ENCODE results near the gene PITPNM3. TPM values are rescaled to one million over a fixed set of nuclear protein-coding genes. Genes with fewer than 3 reads are reported as not detected.

Gene PITPNM3
- total and polyA plus RNA-seq, 4 donors = 2.0 to 12.6 (median 5.4) TPM

DNA sequence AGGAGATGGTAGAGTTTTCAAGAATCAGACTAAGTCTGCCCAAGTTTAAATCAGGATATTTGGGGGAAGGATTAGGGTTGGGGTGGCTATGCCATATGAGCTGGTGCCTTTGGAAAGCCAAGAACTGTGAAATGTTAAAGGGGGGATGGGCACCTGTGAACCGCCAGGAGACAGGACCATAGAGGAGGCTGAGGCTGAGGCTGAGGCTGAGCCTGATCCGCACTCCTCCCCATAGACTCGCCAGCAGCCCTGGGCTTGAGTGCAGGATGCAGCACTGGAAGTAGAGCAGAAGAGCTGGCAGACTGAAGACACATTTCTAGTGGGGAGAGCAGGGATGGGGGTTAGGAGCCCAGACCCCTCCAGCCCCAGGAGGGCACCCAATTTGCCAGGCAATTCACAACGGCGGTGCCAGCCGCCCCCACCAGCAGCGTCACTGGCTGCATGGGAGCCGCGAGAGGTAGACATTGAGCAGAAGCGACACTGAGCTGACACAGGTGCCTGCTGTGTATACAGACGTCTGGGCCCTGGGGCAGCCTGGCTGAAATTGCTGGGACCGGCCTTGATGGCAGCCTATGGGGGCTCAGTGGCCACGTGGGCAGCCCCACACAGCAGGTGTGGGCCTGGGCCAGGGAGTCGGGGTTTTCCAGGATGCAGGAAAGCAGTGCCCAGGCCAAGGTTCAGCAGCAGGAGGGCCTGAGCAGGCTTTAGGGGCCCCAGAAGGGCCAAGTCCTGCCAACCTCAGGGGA lies 102.9 kb downstream of the PITPNM3 start:
- H3K4me3 ChIP-seq = no peak overlapping the region
- ATAC-seq (ENCODE audit: insufficient read depth, low FRiP score) (no peak), DNase-seq (no peak)
- no peaks in the 10 kb centered on the region for H3K9me3 ChIP-seq (ENCODE audit: control insufficient read depth in 4 of 4, insufficient read depth in 3 of 4, low read length in 3 of 4)
- no peak overlapping the region for H3K27ac ChIP-seq (ENCODE audit: low read depth in 1 of 2, low read length in 1 of 2)
- no peaks in the 10 kb centered on the region for H3K4me1 ChIP-seq (ENCODE audit: control insufficient read depth in 5 of 5, insufficient read depth in 5 of 5, low read length in 5 of 5)
- H3K27me3 ChIP-seq (ENCODE audit: control insufficient read depth in 3 of 3, insufficient read depth in 3 of 3, low read length in 2 of 3) = no peaks in the 10 kb centered on the region
- peaks cover 0 to 3% (median under 1%) of the 10 kb centered on the region in 4 donors for H3K36me3 ChIP-seq (ENCODE audit: control insufficient read depth in 4 of 4, insufficient read depth in 4 of 4, low read length in 4 of 4)
- TF ChIP-seq, protein P1, sequence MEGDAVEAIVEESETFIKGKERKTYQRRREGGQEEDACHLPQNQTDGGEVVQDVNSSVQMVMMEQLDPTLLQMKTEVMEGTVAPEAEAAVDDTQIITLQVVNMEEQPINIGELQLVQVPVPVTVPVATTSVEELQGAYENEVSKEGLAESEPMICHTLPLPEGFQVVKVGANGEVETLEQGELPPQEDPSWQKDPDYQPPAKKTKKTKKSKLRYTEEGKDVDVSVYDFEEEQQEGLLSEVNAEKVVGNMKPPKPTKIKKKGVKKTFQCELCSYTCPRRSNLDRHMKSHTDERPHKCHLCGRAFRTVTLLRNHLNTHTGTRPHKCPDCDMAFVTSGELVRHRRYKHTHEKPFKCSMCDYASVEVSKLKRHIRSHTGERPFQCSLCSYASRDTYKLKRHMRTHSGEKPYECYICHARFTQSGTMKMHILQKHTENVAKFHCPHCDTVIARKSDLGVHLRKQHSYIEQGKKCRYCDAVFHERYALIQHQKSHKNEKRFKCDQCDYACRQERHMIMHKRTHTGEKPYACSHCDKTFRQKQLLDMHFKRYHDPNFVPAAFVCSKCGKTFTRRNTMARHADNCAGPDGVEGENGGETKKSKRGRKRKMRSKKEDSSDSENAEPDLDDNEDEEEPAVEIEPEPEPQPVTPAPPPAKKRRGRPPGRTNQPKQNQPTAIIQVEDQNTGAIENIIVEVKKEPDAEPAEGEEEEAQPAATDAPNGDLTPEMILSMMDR (IDR thresholded peaks at IDR 0.05; ENCODE audit: control extremely low read depth, extremely low read depth) = no peak
- no peak overlapping the region for H3K9ac ChIP-seq (ENCODE audit: insufficient read depth in 1 of 2, low read length in 2 of 2)
- WGBS, 2 donors = 82 to 86% methylated on average over 14 of the region's 14 CpGs

DNA sequence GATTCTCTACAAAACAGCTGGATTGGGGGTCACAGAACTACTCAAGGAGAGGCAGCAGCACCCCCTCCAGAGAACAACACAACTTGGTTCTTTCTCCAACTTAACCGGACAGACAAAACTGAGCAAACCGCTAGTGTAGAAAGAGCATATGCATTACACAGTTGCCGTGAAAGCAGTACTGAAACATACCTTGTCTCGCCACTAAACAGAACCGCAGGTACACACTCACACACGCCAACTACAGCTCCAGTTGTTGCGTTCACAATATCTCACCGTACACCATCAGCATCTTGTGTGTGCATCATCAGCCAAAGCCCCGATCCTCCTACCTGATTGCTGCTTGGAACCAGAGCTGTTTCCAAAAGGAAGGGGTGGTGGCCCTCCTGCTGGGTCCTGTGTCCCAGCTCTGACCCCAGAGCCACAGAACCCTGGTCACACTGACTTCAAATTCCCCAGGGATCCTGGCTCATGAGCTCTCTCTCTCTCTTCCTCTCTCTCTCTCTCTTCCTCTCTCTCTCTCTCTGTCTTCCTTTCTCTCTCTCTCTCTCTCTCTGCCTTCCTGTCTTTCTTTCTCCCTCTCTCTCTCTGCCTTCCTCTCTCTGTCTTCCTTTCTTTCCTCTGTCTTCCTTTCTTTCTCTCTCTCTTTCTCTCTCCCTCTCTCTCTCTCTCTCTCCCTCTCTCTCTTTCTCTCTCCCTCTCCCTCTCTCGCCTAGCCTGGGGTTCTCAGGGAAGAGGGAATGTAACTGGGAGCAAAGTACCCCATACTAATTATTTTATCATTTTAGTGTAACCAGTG lies 103.7 kb downstream of the PITPNM3 start:
- Histone ChIP-seq H3K4me1 (ENCODE audit: control insufficient read depth in 5 of 5, insufficient read depth in 5 of 5, low read length in 5 of 5) (no peaks in the 10 kb centered on the region), H3K27me3 (ENCODE audit: control insufficient read depth in 3 of 3, insufficient read depth in 3 of 3, low read length in 2 of 3) (no peaks in the 10 kb centered on the region), H3K27ac (ENCODE audit: low read depth in 1 of 2, low read length in 1 of 2) (no peak overlapping the region), H3K36me3 (ENCODE audit: control insufficient read depth in 4 of 4, insufficient read depth in 4 of 4, low read length in 4 of 4) (peaks cover 0 to 6% (median under 1%) of the 10 kb centered on the region in 4 donors), H3K9ac (ENCODE audit: insufficient read depth in 1 of 2, low read length in 2 of 2) (no peak overlapping the region), H3K9me3 (ENCODE audit: control insufficient read depth in 4 of 4, insufficient read depth in 3 of 4, low read length in 3 of 4) (no peaks in the 10 kb centered on the region), H3K4me3 (no peak overlapping the region)
- ATAC-seq (ENCODE audit: insufficient read depth, low FRiP score) (no peak), DNase-seq (no peak)
- 91 to 92% methylated on average over 10 of the region's 10 CpGs for whole genome bisulfite sequencing, 2 donors
- TF ChIP-seq, protein P1 (IDR thresholded peaks at IDR 0.05; ENCODE audit: control extremely low read depth, extremely low read depth) = no peak

DNA sequence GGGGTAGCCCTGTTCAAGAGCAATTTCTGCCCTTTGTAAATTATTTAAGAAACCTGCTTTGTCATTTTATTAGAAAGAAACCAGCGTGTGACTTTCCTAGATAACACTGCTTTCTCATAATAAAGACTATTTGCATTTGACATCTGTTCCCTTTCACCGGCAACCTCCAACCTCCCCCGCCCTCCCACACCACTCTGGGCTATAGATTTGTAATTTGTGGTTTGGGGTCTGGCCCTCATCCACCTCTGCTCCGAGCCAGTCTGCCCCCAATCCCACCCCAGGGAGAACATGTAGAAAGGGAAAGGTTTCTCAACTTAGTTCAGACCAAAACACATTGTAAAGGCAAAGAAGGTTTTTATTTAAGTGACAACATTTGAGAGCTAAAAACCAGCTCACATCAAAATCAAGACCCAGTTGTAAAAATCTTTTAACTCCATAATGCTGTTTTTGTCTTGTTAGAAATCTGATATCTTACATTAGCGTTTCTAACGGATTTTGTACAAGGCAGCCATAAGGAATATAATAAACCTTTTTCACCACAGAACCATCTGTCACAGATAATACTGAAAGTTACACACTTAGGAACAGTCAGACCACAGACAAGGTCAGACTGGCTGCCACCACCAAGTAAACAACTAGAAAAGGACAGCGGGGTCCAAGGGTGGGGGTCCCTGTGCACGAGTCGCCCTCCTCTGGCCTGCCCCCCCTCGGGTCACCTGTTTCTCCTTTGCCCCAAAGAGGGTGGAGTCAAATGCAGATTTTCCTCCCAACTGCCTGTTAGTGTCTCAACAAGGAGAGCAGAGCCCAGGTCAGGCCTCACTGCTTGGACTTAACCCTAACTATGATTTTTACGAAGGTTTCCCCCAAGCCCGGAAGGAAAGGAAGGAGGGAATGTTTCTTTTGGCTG lies 105.2 kb downstream of the PITPNM3 start:
- H3K9me3 ChIP-seq (ENCODE audit: control insufficient read depth in 4 of 4, insufficient read depth in 3 of 4, low read length in 3 of 4) = no peaks in the 10 kb centered on the region
- H3K4me1 ChIP-seq (ENCODE audit: control insufficient read depth in 5 of 5, insufficient read depth in 5 of 5, low read length in 5 of 5) = peaks cover 0 to 2% (median 0%) of the 10 kb centered on the region in 5 donors
- ATAC-seq (ENCODE audit: insufficient read depth, low FRiP score) = no peak
- WGBS, 2 donors = 30 to 43% methylated on average over 12 of the region's 12 CpGs
- H3K36me3 ChIP-seq (ENCODE audit: control insufficient read depth in 4 of 4, insufficient read depth in 4 of 4, low read length in 4 of 4) = peaks cover 0 to 6% (median 1%) of the 10 kb centered on the region in 4 donors
- H3K27ac ChIP-seq (ENCODE audit: low read depth in 1 of 2, low read length in 1 of 2) = no peak overlapping the region
- H3K9ac ChIP-seq (ENCODE audit: insufficient read depth in 1 of 2, low read length in 2 of 2) = no peak overlapping the region
- H3K4me3 ChIP-seq = no peak overlapping the region
- TF ChIP-seq, protein P1 (IDR thresholded peaks at IDR 0.05; ENCODE audit: control extremely low read depth, extremely low read depth) = no peak
- DNase-seq = no peak
- no peaks in the 10 kb centered on the region for H3K27me3 ChIP-seq (ENCODE audit: control insufficient read depth in 3 of 3, insufficient read depth in 3 of 3, low read length in 2 of 3)
